ENCODE results near the gene BCOR. TPM values are rescaled to one million over a fixed set of nuclear protein-coding genes. Genes with fewer than 3 reads are reported as not detected.
A peak's percentile ranks its signal among the peaks of the same experiment; 100 is the strongest.

Gene BCOR
- total RNA-seq, 2 donors from 2014 or later: 10.8 to 21.6 TPM

DNA sequence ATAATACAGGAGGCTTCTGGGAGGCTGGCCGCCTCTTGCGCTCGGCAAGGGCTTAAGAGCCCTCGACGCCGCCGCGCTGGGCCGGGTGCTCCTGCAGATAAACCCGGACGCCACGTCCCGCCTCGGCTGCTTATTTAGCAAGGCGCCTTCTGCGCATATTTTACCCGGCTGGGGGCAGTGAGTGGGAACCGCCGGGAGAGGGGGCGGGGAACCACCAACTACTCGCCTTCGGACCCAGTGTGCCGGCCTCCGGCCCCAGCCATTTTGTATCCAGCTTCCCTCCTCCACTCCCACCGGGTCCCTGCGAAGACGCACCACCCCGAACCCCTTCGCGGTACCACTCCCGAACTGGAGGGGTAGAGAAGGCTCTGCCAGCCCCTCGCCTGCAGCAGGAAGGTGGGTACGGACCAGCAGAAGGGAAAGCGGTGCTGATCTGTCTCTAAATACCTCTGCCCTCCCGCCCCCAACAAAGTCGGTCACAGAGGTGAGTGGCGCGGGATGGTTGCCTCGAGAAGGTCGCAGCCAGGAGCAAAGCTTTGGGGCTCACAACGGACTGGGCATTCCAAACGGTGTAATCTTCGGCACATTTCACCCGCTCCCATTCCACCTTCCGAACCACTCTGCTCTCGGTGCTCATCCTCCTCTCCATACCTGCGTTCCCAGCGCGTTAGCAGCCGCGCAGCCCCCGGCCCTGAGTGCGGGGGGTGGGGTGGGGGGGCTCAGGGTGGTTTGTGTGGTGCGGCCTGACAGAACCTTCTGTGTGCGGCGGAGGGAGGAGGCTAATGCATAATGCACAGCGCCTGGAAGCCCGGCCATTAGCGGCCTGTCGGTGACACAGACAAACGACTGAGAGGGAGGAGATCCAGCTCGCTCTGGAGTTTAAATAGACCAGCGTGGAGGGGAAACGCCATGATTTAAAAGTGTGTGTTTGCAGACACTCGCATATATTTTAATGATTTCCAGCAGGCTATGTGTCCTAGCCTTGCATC is 4.9 kb upstream of the BCOR start:
- no peak for ATAC-seq
- DNase-seq: no peak
- intact Hi-C loops (cut with DNase I): no loop called here

DNA sequence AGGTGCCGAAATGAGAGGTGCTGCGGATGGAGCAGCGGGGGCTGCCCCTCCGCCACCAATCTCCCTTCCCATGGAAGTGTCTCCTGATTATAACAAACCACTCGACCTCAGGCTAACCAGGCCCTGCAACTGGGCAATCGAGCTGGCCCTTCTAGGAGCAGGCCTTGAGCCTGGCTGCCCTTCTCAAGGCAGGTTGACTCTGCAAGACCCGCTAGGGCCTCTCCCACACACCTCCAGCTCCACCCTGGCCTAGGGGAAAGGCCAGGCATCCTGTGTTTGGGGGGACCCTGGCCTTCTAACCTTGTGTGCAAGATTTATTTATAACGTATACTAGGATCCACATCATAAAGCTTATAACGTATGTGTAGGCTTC is 3.7 kb upstream of the BCOR start:
- ATAC-seq (no peak), DNase-seq (no peak)
- intact Hi-C loops (cut with DNase I): no loop called here

DNA sequence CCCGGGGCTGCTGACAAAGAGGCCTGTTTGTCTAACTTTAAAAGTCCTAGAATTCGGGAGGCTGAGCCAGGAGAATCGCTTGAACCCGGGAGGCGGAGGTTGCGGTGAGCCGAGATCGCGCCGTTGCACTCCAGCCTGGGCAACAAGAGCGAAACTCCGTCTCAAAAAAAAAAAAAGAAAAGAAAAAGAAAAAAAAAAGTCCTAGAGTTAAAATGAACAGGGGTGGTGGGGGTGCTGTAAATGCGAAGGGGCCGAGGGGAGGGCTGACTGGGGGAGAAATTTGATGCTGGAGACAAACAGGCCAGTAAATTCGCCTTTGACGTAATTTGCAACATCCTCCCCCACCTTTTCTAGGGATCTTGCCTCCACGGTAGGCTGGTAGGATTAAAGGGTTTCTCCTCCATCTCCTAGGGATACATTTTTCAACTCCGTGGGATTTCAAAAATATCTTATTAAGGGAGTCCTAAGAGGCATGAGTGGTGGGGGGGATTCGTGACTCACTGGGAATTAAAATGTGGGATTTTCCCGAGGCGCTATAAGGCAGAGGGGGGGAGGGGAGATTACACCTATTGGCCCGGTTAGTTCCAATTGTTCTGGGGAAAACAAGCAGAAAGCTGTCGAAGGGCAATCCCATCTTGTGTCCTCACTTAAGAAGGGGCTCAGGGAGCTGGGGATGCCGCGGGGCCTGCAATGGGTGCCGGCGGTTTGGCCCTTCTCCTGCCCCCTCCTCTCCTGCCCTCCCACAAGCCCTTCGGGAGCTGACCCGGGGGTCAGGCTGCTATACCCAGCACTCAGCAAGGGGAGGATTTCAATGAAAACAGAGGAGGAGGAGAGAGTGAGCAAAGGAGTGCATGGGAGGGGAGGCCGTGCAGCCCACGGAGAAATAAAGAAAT is 3.0 kb upstream of the BCOR start:
- no peak for DNase-seq
- ATAC-seq: no peak
- intact Hi-C loops (cut with DNase I): no loop called here

DNA sequence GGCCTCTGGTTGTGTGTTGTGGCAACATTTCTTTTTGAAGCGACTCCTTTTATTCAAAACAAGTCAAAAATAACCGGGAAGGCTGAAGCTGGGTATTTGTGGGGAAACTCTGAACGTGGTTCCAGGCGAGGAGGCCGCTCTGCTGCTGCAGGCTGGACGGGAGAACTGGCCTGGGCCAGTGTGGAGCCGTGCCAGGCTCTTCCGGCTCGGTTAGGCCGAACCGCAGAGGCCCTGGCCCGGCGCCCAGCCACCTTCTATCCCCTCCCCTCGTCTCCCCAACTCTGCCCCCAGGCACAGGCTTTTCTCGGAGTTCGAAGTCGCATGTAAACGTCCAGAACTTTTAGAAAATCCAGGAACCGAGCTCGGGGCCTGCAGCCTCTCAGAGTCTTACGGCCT is 2.4 kb upstream of the BCOR start:
- intact Hi-C loops (cut with DNase I): no loop called here
- no peak for DNase-seq

DNA sequence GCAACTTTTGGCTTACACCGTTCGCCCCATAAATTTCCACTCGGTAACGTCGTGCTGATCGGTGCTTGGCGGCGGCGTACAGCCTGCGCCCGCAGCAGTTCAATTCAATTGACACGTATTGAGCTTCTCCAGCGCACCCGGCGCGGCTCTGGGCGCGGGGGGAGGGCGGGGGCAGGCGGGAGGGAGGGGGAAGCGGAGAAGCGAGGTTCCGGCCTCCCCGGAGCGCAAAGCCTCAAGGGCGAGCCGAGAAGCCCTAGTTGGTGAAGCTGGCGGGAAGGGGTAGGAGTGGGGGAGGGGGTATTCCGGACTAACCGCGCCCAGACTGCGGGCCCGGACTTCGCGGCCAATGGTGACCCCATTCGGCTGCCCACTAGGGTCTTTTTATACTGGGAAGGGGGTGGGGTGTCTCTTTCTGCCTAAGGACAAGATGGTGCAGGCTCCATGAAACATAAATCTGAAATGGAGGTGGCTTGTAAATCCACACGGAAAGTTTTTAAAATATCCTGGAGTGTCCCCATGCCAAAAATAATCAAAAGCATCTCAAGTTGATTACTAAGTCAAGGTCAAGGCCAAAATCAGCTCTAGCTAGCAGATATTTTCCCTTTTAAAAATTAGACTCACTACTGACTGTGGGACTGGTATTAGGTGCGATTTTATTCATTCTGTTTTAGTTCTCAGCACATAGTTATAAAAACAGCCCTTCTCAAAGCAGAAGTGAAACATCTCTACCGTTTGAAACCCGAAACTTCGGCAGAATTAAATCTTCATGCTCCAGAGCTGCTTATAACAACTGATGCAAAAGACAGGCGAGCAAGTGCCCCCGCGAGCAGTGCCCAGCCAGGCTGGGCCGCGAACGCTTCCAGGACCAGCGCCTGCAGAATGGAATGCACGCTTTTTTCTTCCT is 1.5 kb upstream of the BCOR start:
- intact Hi-C loops (cut with DNase I): loop anchor here in 1 of 2 donors (5.0 to 10.0 kb wide), 4 partner anchors 87 to 365 kb away; no protein-coding TSS in a partner anchor
- ATAC-seq (peak in 1 of 2 donors; percentile 10), DNase-seq (no peak)

More for the DNA sequence above, 2.4 kb upstream of the BCOR start:
- no peak for ATAC-seq

DNA sequence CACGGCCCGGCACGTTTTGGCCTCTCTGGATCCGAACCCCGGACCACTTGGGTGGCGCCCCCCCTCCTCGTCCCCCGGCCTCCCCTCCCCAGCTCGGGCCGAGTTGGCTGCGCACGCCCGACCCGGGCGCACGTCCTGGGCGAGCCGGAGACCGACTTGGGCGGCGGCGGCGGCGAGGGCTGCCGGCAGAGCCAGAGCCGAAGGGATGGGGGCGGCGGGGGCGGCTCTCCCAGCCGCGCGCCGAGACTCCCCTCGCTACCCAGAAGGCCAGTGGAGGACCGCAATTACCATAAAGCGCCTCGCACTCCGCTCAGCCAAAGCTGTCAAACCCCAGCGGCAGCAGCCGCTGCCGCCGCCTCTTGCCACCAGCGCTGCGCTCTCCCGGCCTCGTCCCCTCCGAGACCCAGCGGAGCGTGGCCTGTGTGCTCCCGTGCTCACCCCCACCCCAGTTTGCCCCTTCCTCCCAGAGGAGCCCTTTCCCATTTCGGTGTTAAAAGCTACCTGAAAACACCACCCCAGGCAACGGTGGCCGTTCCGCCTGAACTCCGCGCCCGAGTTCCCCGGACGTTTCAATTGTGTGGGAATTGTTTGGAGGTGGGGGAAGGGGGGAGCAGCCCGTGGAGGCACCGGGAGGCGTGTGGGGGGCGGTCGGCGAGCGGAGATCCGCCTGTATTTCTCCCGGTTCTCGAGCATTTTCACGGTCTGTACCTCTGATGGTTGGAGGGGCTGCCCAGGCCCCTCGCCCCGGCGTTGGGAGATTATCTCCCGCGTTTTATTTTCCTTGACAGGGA is 701 bp upstream of the BCOR start:
- DNase-seq: no peak
- ATAC-seq: peak; percentile 25 to 39
- intact Hi-C loops (cut with DNase I): loop anchor here in 1 of 2 donors (5.0 to 10.0 kb wide), 4 partner anchors 86 to 364 kb away; no protein-coding TSS in a partner anchor

DNA sequence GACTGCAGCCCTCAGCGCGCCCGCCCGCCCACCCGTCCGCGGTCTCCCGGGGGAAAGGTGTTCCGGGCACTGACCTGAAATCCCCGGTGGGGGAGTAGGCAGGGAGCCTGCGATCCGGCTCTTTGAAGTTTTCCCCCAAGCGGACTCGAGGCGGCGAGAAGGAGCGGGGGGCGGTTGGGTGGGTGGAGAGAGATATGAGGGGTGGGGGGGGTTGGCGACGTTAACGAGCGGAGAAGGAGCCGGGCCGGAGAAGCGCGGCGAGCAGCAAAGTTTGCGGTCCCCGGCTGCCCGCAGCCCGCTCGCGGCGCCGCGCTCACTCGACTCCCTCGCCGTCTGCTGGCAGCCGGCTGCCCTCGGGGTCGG is 636 bp downstream of the BCOR start:
- DNase-seq (no peak), ATAC-seq (peak in 1 of 2 donors; percentile 9)
- intact Hi-C loops (cut with DNase I): loop anchor here in 1 of 2 donors (5.0 to 10.0 kb wide), 4 partner anchors 85 to 362 kb away; no protein-coding TSS in a partner anchor

DNA sequence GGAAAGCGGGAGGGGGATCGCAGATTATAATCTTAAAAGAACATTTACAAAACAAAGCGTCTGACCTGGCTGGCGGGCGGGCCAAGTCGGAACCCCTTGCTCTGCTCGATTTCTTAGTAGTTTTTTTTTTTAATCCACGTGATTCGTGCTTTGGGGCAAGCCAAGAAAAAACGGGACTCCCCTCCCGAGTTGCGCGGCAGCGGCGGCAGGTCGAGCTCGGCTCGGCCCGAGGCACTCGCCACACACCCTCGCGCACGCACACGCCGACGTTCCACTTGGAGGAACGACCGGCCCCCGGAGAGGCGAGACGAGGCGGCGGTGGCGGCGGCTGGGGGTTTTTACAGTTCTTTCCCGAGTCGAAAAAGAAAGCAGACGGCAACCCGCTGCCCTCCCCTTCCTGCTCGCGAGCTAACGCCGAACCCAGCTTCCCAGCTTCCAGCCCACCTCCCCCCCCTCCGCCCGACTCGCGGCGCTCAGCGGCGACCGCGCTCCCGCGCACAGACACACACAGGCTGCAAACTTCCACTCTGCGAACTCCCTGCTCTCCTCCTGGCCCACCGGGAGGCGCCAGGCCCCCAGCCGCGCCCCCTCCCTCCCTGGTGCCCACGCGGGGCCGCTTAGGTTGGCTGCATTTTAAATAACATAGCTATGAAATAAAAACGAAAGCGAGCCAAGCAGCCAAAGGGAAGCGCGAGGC is 1.2 kb downstream of the BCOR start:
- peak; percentile 19 to 21 for ATAC-seq
- peak; percentile 60 for DNase-seq
- intact Hi-C loops (cut with DNase I): loop anchor here in 1 of 2 donors (5.0 to 10.0 kb wide), 4 partner anchors 84 to 362 kb away; no protein-coding TSS in a partner anchor

DNA sequence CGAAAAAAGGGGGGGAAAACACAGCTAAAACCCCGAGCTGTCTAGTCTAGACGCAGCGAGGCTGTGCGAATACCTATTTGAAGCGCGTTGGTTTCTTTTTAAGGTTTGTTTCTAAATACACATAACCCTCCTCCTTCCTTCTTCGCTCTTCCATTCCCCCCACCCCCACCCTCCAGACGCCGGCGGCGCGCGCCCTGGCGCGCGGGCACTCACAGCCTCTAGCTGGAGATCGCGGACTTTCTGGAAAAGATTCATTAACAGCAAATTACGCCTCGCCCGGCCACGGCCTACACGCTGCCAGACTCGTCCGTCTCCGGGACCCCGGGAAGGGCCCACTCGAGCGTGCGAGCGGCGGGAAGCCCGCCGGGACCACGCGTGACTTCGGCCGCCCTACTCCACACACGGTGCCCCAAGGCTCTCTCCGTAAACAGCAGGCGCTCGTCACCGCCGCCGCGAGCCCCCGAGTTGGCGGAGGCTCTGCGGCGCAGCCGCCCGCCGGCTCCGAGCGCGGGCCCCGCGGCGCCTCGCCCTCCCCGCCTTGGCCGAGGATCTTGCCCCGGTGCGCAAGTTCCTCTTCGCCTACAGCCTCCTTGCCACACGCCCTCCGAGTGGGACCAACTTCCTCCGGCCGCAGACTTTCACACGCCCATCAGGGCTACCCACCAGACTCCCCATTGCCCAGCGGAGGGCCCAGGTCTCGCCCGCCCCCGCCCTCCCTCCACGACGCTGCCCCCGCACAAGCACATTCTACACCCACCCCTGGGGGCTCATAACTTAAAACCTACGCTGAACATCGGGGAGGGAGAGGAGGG is 2.0 kb downstream of the BCOR start:
- DNase-seq: peak; percentile 30
- intact Hi-C loops (cut with DNase I): loop anchor here in 1 of 2 donors (5.0 to 10.0 kb wide), 4 partner anchors 83 to 361 kb away; no protein-coding TSS in a partner anchor
- ATAC-seq: peak in 1 of 2 donors; percentile 3

DNA sequence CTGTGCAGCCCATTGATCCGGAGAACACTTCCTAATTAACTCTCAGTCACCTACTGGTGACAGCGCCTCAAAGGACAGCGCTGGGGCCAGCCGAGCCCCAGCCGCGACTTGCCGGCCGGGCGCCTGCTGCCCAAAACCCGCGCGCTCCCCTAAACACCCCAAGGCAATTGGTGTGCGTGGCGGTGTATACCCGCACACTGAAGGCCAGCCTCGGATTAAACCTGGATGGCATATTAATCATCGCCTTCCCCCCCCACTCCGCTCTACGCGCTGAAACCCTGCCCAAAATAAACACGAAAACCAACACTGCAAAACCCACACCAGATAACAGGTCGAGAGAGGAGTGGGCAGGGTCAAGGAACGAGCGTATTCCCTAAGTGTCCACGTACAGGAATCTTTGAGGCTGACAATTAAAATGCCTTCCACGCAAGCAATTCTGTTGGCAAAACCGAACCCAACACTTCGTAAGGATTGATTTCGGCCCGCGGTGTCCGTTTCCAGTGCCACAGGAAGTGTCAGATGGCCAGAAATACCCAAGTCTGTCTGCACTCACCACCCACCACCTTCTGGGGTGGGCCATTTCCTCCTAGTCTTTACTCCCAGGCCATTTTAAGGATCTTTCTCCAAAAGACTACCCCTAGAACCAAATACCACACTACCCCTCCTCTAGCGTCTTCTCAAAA is 2.7 kb downstream of the BCOR start:
- intact Hi-C loops (cut with DNase I): loop anchor here in 1 of 2 donors (5.0 to 10.0 kb wide), 4 partner anchors 83 to 360 kb away; no protein-coding TSS in a partner anchor
- ATAC-seq (no peak), DNase-seq (peak; percentile 18)

DNA sequence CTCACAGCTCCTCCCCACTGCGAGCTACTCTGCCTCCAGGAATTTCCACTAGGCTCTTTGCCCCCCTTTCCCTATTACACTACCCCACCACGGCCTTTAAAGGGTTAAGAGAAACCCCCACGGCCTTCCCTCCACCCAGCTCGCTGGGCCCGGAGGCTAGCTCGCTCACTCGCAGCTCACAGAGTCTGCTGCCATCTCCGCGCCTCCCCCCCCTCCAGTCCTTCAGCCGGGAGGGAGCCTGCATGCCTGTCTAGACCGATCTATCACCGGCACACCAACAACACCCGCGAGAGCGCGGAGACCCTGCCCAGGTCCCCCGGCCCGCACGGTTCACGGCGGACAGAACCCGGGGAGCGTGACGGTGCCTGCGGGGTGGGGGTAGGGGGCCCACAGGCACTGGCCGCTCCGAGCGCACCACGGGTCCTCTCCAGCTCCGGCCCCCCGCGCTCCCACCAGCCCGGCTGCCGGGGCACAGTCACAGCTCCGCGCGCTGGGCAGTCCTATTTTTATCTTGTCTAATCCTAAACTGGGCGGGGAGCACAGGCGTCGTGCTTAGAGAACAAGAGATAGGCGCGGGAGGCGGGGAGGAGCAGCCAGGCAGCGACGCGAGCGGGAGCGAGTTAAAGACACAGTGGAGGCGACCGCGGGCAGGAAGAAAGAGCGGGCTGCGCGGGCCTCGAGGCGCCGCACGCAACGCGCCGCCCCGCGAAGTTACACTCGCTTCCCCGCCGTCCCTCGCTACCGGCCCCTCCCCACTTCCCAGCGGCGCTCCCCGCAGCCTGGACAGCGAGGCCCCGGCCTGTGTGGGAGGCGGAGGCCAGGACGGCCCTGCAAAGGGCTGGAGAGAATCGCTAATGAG is 3.5 kb downstream of the BCOR start:
- intact Hi-C loops (cut with DNase I): loop anchor here in 1 of 2 donors (10.0 kb wide), 3 partner anchors 171 to 359 kb away; no protein-coding TSS in a partner anchor
- ATAC-seq: peak; percentile 24 to 31
- DNase-seq: peak; percentile 71

DNA sequence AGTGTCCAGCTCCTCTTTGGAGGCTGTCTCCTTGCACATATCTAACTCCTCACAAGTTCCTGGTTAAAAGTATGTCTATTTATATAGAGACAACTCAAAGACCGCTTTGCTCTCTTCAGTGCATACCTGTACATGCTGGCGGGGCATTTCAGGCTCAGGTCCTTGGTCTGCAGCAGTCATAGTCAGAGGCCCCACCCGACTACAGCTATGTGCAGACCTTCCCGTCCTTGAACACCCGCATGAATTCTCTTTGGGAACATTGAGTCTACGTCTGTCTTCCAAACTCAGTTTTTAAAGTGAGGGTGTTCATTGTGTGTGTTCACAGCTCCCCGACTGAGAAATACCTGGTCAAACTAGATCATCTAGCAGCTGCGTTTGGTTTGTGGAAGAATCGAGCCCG is 4.2 kb downstream of the BCOR start:
- ATAC-seq: no peak
- DNase-seq: no peak
- intact Hi-C loops (cut with DNase I): loop anchor here in 1 of 2 donors (10.0 kb wide), 3 partner anchors 171 to 359 kb away; no protein-coding TSS in a partner anchor

DNA sequence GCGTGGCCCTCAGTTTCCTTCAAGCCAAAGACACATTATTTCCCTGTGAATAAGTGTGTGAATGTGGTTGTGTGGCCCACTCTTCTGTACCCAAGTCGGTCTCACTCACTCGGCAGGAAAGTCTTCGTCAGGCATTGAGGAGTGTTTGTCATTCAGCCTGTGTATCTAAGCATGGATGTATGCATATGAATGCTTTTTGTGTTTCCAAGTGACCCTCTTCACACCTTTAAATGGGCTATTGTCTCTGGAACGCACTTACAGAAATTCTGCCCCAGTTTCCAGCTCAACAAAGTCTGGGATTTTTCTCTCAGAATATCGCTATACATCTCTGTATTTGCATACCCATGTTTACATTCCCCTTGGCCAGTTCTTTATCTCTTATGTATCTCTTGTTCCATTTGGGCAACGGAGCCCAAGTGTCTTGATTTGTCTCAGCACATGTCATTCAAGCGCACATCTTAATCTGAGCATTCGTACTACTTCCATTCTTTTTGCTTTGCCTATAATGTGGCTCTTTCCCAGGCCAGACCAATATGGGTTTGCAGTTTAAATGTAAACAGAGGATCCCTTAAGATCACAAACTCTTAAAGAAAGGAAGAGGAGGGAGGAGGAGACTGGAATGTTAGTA is 4.8 kb downstream of the BCOR start:
- no peak for ATAC-seq
- intact Hi-C loops (cut with DNase I): loop anchor here in 1 of 2 donors (10.0 kb wide), 3 partner anchors 172 to 358 kb away; no protein-coding TSS in a partner anchor

More for the DNA sequence above, 4.8 kb downstream of the BCOR start:
- no peak for DNase-seq

Data from left cardiac atrium (tissue), 4 donors.